GM18873 (cell line): ENCODE measurements around the gene ELMOD2.

ENCODE experiments used
- ATAC-seq: cut with Tn5 transposase; IDR thresholded peaks from one replicate; pipeline ENCODE4 v1.9.1; 2021; ENCODE audit warnings: mild to moderate bottlenecking, moderate library complexity, moderate number of reproducible peaks; ENCODE audit not compliant: unreplicated experiment, low FRiP score

ELMOD2 gene

GRCh38 chr4:140575489-140575888, 51.5 kb downstream of the ELMOD2 start:
- ATAC-seq = no peak

DNA sequence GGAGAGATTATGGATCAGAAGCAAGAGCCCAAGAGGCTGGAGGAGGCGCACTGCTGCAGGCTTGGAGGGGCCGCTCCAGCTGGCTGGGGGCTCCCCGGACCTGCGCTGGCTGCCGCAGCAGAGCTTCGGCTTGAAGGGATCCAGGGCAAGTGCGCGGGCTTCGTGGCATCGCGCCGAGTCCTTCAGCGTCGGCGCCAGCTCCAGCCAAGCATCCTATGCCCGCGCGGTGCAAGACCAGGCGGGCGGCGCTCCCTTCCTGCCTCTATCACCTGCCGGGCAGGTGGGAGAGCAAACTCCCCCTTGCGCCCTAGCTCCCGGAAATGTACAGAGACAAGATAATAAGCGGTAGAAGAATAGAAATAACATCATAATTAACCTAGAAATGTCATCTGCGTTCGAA, 55.3 kb downstream of the ELMOD2 start:
- no peak for ATAC-seq

DNA sequence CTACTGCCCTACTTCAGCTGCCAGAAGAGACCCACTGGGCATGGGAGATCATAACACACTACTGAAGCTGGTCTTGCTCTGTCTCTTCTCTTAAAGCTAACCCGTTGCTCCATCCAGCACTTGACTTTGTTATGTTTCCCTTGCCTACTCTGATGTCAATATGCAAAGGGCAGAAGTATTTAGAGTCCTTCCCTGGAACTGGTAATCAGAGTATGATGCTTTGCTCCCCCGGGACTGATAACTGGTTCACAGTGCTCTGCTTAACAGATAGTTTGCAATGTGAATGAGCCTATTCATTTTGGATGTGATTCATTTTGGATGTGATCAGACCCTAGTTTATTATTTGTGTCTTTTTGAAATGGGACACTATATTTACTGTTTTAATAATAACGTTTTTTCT, 57.1 kb downstream of the ELMOD2 start:
- no peak for ATAC-seq

GRCh38 chr4:140584439-140584838, 60.5 kb downstream of the ELMOD2 start:
- no peak for ATAC-seq

DNA sequence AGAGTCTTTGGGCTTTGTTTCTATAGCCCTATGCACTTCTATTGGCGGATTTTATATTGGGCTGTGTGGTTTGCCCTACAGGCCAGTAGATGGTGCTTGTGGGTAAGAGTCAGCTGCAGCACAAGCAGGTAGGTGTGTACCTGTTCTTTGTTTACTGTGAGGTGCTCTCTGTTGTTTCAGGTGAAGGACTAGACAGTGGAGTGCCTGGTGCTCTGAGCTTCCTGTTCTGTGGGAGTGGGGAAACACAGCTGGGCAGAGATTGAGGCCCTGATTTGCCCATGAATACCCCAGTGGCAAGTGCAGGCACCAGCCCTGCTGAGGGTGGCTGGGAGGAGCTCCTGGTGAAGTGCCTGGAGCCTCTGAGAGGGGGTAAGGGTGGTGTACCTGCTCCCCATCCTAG, 71.1 kb downstream of the ELMOD2 start:
- ATAC-seq = no peak

DNA sequence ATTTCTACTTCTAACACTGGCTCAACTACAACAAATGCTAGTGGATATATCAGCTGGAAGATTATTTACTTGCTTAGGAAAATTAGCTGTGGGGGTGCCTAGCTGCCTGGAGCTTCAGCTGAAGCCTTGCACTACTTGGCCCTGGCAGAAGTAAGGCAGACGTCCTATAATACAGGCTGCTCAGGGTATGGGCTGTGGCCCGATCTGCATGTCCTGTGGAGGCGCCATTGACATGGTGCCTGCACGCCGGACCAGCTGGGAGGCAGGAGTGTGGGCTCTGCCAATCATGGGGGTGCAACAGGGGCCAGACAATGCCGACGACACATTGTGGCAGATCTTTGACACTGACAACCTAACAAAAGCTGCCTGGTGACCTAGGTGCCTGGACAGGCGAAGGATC, 76.4 kb downstream of the ELMOD2 start:
- no peak for ATAC-seq

DNA sequence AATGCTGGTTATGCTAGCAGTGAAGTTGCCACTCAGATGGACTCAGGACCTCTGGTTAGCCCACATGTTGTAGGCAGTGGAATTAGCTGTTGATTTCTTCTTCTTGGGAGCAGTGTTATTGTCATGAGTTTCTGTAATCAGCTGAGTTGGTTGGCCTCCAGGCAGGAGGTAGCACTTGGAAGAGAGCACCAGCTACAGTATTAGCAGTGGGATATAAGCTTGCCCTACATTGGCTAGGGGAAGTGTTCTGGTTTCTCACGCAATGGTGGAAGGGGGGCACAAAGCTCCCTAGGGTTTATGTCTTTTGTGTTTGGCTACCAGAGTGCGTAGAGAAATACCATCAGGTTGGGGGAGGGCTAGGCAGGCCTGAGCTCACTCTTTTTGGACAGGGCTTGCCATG, 78.7 kb downstream of the ELMOD2 start:
- ATAC-seq = no peak

GRCh38 chr4:140603286-140603685, 79.3 kb downstream of the ELMOD2 start:
- no peak for ATAC-seq
